ENCODE results near the gene DLG2.

- no peak for TF ChIP-seq SIN3A (IDR thresholded peaks at IDR 0.05; ENCODE audit: borderline replicate concordance, insufficient read depth, low read length)
- no peak for TF ChIP-seq POLR2AphosphoS5 (IDR thresholded peaks at IDR 0.05; ENCODE audit: low read depth, low read length)
Measured at GRCh38 chr11:83456566-83456965, 2170.6 kb downstream of the DLG2 start.
